Body of pancreas (tissue), 4 donors: ENCODE data around the gene IL17B.

ENCODE experiments used
- POLR2A ChIP-seq, 3 donors: fragments of 450-650 bp; IDR thresholded peaks; one replicate each; pipeline ENCODE4 v1.6.1; 2016; ENCODE audit warnings: antibody characterized with exemption in 3 of 3, mild to moderate bottlenecking in 2 of 3
- TF ChIP-seq, protein P1 (sequence below), 7 experiments: fragments of 450-650 bp in 4 of 7; fragments of 200-600 bp in 3 of 7; sonication (generic) in 3 of 7; IDR thresholded peaks; one replicate each; pipeline ENCODE4 v1.5.1; 2016 to 2019; ENCODE audit warnings: antibody characterized with exemption in 7 of 7

DNA sequence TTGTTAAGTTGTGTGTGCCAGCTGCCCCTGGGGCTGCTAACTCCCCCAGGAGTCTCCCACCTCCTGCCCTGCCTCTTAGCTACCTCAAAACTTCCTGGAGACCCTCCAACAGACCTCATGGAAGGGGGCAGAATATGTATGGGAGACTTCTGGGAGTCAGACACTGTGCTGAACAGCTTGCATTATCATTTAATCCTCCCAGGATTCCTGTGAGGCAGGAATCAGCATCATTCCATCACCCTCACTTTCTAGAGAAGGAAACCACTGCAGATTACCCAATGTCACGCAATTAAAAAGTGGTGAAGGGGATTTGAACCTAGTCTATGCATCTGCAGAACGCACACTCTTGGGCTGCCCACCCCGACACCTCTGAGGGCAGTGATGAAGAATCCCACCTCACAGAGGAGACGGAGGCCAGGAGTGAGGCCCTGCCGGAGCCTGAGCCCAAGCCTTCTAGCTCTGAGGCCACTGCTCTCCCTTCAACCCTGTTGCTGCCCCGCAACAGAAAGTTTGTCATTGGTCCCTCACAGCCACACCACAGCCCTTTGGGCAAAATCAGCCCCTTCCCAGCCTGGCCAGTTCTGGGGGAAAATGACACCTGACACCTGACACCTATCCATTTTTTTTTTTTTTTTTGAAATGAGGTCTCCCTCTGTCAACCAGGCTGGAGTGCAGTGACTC lies 30.3 kb upstream of the IL17B start:
- TF ChIP-seq, protein P1, sequence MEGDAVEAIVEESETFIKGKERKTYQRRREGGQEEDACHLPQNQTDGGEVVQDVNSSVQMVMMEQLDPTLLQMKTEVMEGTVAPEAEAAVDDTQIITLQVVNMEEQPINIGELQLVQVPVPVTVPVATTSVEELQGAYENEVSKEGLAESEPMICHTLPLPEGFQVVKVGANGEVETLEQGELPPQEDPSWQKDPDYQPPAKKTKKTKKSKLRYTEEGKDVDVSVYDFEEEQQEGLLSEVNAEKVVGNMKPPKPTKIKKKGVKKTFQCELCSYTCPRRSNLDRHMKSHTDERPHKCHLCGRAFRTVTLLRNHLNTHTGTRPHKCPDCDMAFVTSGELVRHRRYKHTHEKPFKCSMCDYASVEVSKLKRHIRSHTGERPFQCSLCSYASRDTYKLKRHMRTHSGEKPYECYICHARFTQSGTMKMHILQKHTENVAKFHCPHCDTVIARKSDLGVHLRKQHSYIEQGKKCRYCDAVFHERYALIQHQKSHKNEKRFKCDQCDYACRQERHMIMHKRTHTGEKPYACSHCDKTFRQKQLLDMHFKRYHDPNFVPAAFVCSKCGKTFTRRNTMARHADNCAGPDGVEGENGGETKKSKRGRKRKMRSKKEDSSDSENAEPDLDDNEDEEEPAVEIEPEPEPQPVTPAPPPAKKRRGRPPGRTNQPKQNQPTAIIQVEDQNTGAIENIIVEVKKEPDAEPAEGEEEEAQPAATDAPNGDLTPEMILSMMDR (IDR thresholded peaks at IDR 0.05): no peak
- no peak for TF ChIP-seq POLR2A (IDR thresholded peaks at IDR 0.05)
